Activated CD8-positive, alpha-beta memory T cell treated with anti-CD3 and anti-CD28 coated beads for 36 hours (primary cell): ENCODE measurements around the gene BICD1. TPM values are rescaled to one million over a fixed set of nuclear protein-coding genes. Genes with fewer than 3 reads are reported as not detected.

Experiments used
- CTCF ChIA-PET: fragments of 350-600 bp; sonication (Branson Sonifier 250); formaldehyde crosslinking; loops from one replicate; lab custom pipeline; 2021; ENCODE audit warnings: antibody characterized with exemption; lab: Charles Lee
- POLR2A ChIA-PET: fragments of 350-600 bp; sonication (Branson Sonifier 250); formaldehyde crosslinking; loops from one replicate; lab custom pipeline; 2021; ENCODE audit warnings: antibody characterized with exemption; lab: Charles Lee
- total RNA-seq, 2 experiments: library from RNA; stranded (reverse); gene quantifications; one replicate each; pipeline ENCODE4 v1.2.3, GENCODE V29; 2021

The BICD1 gene
- total RNA-seq, 2 experiments from 2014 or later: 18.7 to 19.4 TPM

DNA sequence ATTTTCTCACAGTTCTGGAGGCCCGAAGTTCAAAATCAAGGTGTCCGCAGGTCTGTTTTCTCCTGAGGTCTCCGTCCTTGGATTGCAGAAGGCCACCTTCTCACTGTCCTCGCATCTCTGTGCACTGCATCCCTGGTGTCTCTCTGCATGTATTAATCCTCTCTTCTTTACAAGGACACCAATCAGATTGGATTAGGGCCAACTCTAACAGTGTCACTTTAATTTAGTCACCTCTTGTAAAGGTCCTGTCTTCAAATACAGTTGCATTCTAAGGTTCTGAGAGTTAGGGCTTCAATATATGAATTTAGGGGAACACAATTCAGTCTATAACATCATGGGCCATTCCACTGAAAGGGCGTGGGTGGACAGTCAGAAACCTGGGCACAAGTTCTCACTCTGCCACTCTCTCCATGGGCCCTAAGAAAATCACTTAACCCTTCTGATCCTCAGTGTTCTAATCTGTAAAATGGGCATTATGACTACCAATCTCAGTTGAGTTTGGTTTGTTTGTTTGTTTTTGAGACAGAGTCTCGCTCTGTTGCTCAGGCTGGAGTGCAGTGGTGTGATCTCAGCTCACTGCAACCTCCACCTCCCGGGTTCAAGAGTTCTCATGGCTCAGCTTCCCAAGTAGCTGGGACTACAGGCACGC is 251.1 kb downstream of the BICD1 start:
- ChIA-PET CTCF (no interaction called here), POLR2A (no interaction called here)

DNA sequence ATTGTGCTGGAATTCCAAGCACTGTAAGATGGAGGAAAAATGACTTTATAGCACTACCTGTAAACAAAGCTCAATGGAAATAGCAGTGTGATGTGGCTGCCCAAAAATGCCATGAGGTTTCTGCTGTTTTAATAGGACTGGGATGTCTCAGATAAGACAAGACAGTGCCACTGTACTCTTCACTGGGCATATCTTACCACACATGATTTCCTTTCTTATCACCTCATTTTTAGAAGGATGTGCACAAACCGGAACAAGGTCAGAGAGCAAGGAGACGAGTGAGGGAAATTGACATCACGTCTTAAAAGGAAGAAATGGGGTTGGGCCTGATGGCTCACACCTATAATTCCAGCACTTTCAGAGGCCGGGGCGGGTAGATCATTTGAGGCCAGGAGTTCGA is 254.3 kb downstream of the BICD1 start:
- CTCF ChIA-PET: no interaction called here
- POLR2A ChIA-PET: no interaction called here

DNA sequence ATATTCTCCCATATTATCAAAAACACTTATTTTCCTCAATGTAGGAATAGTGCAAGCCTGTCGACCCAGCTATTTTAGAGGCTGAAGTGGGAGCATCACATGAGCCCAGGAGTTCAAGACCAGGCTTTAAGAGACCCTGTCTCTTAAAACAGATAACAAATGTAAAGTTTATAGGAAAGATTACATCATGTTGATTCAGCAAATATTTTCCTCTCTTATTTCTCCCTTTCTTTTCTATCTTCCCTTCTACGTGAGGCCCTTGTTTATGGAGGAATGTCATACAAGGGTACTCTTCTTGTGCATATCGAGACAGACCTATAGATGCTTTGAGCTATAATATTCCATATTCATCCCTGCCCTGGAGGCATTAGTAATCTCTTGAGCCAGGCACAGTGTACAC is 256.2 kb downstream of the BICD1 start:
- ChIA-PET POLR2A (no interaction called here), CTCF (interaction anchor here (0.5 kb wide), 1 partner anchor 613 kb away, joined by 3 read pairs; no protein-coding TSS in a partner anchor)

DNA sequence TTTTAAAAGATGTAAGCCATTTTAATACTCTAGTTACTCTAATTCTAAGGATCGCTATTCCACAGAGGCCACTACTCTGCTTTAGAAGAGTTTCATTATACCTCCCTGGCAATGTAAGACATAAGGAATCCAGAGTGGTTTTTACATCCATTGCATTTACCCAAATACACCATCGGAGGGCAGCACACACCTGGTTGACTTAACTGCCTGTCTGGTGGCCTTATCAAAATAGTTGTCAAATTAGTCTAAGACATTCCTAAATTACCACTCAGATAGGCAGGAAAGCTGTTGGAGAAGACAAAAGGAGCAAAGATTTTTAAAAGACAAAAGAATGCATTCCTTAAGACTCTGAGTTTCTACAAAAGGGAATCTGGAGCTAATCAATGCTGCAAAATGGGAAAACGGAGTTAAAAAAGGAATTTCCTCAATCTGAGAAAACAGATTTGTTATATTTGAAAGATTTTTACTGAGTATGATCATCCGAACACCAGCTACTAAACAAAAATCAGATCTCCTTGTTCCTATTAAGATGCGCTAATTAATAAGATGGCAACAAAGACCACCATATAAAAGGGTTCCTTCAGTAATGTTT is 258.9 kb downstream of the BICD1 start:
- CTCF ChIA-PET: interaction anchor here (0.8 to 1.0 kb wide), 2 partner anchors 385 to 389 kb away, joined by 3 to 4 read pairs; no protein-coding TSS in a partner anchor
- POLR2A ChIA-PET: no interaction called here

DNA sequence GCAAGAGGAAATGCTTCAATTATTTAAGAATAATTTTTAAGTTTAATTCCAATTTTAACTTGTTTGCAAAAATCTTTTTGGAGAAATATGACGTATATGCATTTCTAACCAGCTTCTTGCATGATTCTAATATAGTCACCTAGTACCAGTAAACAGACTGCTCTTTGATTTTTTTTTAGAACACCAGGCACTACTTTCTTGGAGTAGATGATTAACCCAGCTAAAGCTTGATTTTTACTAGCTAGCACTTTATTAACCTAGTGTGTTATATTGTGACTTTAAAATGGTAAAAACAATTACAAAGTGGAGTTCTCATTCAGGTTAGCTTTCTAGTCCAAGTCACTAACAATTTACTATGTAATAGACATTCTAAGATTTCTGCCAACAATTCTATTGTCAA is 260.1 kb downstream of the BICD1 start:
- ChIA-PET CTCF (no interaction called here), POLR2A (no interaction called here)

DNA sequence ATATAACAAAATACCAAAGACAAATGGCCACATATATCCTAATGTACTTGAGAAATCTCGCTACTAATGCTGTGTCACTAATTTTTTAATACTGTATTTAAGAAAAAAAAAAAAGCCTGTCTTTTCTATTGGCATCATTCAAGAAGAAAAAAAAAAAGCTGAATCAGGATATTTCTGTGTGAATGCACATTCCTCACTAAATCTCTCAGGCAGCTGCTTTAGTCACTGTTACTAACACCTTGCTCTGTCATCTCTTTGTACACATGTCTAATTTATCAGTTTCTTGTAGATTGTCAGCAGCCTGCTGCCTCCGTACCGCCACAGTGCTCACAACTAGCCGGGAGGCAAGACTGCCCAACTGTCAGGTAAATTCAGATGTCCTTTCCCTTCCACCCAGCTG is 260.7 kb downstream of the BICD1 start:
- CTCF ChIA-PET: no interaction called here
- POLR2A ChIA-PET: no interaction called here

DNA sequence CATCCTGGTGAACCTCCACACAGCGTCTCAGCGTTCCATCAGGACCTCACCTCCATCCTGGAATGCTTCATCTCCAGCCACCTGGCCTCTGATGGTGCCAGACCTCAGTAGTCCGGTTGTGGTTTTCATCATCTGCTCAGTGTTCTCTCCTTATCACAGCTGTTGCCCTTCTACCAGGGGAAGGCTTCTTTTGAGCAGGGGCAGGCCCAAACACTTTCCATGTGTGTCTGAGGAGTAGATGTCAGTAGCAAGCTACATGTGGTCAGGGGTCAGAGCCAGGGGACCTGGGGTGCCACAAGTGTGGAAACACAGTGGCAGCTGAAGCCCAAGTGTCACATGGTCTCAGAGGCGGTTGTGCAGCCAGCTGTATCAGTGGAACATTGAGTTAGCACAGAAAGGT is 262.6 kb downstream of the BICD1 start:
- POLR2A ChIA-PET: no interaction called here
- CTCF ChIA-PET: no interaction called here

DNA sequence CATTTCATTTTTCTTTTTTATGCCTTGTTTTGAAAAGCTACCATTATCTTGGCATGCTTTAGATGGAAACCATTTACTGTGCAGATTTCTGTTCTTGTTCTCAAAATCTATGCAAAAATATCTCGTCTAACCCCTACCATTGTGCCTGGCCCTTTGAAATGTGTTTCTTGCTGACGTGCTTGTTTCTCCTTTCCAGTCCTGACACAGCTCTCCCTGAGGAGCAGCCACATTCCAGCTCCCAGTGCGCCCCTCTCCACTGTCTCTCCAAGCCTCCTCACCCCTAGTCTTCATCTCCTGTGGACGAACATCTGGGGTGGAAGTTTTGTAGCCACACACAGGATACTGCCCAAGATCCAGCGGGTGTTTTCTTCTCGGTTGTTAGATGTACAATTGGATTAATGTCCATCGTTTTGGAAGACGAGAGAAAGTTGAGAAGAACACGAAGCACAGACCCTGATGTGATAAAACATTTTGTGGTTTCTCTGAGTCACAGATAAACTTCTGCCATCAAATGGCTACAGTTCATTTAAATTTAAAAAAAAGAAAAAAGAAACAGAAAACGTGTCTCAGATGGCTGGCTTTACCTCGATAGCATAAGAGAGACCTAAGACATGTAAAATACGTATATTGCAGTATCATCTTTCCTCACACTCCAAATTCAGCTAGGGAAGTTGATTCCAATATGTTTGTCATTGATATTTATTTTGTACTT is 270.9 kb downstream of the BICD1 start:
- POLR2A ChIA-PET: interaction anchor here (0.6 to 0.8 kb wide), 2 partner anchors 54 to 322 kb away, joined by 4 to 10 read pairs; no protein-coding TSS in a partner anchor

DNA sequence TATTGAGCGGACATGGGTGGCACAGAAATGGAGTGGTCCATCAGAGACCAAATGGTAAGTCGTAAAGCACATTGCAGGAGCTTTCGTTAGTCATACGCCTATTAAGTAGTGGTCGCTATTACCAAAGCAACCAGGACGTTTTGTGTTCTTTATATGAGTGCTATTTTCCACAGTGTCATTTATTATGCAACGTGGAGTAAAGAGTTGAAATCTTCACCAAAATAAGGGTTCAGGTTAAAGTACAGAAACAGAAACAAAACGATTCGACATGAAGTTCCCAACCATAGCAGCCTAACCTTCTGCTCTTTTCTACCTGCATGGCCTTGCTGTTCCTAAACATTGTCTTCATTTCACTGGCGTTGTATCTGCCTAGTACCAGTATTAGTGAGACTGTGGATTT is 272.6 kb downstream of the BICD1 start:
- ChIA-PET POLR2A (no interaction called here), CTCF (no interaction called here)

More for the DNA sequence above, 270.9 kb downstream of the BICD1 start:
- CTCF ChIA-PET: no interaction called here

DNA sequence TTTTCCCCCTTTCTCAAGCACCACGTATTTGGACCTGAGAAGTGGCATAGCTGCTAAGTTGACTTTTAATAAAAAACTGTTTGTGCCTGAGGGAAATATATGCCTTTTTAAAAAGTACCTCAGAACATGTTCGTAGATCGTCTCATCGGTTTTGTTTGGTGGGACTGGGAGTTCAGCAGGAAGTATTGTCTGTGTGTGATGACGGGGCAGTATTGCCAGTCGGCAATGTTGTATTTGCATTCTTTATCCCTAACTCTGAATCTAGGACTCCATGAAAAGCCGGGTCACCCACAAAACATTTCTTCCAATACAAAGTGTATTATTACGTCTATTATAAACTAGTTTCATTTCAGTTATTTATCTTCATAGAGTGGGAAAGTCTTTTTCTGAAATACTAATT is 273.0 kb downstream of the BICD1 start:
- POLR2A ChIA-PET: no interaction called here
- CTCF ChIA-PET: no interaction called here

DNA sequence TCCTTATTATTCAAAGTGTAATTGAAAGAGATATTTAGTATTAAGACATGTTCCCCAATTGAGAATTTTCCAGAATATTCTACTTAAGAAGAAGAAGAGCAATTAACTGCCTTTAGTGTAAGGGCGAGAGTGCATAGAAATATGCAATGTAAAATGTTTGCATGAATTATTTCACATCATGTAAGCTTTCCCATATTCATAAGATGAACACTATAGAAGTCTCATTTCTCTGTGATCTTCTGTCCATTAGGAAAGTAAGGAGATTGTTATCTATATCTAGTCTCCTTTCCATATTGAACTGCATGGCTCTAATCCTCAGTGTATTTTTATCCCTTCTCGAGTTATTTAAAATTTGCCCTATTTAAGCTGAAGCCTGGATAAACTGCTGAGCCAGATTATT is 275.6 kb downstream of the BICD1 start:
- ChIA-PET POLR2A (no interaction called here), CTCF (no interaction called here)

DNA sequence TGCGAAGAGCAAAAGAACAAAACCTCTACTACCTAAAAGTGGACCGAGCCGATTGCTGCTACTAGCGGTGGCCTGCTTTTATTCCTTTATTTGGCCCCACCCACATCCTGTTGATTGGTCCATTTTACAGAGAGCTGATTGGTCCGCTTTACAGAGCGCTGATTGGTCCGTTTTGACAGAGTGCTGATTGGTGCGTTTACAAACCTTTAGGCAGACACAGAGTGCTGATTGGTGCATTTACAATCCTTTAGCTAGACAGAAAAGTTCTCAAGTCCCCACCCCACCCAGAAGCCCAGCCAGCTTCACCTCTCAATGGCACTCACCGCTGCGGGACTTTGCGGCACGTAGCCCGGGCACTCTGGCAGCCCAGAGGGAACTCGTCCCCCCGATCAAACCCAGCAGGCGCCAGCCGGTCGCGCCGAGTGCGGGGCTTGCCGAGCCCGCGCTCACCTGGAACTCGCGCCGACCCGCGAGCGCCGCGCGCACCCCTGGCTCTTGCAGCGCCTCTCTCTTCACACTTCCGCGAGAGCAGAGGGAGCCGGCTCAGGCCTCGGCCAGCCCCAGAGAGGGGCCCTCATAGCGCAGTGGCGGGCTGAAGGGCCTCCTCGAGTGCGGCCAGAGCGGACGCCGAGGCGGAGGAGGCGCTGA is 284.0 kb downstream of the BICD1 start:
- POLR2A ChIA-PET: no interaction called here
- CTCF ChIA-PET: no interaction called here

DNA sequence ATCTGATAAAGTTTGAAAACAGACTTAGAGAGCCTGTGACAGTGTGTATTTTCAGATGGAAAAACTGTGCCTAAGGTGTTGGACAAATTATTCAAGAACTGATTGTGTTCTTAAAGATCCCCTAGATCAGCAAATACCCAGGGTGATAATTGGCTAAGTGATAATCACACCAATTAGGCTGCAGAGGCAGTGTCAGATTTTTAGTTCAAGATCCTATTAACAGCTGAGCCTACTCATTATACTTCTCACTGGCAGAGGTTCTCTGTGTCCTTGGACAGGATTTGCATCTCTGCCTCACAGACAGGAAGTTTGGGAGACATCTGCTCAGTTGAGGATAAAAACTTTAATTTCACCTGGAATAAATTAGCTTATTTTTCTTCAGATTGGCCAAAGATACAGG is 288.4 kb downstream of the BICD1 start:
- POLR2A ChIA-PET: no interaction called here
- CTCF ChIA-PET: no interaction called here

DNA sequence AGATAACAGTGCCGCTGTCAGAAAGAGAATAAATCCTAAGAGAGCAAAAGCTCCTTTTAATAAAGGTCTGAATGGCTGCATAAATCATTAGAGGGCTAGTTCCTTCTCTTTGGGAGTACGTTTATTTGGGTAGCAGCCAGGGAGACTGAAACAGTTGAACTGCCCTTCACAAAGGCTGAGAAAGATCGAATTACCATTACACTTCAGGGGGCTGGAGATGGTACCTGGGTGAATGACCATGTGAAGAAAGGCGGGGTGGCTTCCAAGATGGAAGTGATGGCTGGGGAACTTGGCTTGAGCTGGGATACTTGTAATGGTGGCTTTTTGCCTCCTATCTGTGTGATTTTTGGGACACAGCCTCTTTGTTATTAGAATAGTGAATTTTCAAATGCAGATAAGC is 291.0 kb downstream of the BICD1 start:
- ChIA-PET CTCF (interaction anchor here (0.6 kb wide), 1 partner anchor 82 kb away, joined by 3 read pairs; no protein-coding TSS in a partner anchor), POLR2A (no interaction called here)

DNA sequence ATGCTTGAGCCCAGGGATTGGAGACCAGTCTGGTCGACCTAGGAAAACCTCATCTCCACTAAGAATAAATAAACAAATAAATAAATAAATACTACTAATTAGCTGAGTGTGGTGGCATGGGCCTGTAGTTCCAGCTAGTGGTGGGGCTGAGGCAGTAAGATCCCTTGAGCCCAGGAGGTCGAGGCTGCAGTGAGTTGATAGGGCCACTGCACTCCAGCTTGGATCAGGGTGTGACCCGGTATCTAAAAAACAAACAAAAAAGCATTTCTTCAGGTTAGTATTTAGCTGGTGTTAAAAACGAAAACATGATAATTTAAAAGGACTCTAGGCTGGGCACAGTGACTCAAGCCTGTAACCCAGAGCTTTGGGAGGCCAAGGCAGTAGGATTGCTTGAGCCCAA is 291.5 kb downstream of the BICD1 start:
- POLR2A ChIA-PET: no interaction called here
- CTCF ChIA-PET: no interaction called here

DNA sequence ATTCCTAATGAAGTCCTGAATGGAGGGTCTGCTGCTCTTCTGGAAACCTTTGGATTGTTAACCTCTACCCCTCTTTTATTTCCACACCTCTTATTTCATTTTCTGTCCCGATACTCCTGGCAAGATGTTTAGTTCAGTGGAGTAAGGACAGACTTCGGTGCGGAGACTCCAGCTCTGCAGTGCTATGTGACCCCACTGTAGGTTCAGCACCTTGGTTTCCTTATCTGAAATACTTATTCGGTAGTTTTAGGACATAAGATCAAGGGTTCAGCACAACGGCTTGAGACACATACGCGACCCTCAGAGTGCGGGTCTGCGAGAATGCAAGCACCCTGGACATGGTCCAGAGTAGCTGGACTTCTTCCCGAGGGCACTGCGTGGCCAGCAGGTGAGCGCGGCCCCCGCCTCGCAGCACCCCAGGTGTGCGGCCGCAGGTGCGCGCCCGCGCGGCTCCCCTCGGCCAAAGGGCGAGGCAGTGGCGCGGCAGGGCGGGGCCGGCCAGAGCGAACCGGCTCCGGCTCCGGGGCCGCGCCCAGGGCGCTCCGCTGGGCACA is 292.2 kb downstream of the BICD1 start:
- CTCF ChIA-PET: no interaction called here
- POLR2A ChIA-PET: no interaction called here

DNA sequence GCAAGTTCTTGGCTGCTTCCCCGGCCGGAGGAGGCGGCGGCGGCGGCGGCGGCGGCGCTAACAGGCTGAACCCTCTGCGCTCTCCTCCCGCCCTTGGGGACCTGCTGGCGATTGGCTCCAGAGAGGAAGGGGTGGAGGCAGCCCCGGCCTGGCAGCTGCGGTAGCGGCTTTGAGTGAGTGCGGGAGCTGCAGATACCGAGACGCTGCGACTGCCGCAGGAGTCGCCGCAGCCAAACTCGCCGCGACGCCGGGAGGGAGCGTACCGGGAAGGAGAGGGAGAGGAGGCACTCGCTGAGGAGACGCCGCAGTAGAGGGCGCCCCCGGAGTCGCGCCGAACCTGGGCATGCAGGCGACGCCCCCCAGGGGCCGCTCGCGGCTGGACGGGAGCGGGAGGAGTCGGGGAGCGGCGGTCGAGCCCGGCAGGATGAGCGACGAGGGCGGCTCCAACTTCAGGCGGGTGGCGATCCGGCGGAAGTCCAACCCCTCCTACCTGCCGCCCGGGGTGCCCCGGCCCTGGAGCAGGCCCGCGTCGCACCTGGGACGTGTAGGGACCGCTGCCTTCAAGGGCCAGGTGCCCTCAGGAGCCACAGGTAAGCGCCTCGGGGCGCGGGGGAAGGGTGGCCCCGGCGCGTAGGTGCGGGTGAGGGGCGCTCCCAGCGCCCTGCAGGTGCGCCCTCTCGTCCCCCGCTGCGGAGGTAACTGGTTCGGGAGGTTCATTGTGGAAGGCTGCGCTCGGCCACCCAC is 292.9 kb downstream of the BICD1 start, which contains the start of gene FGD4:
TSS of gene FGD4 (plus strand) at position 189 of the 744 bp plus-strand sequence.
- CTCF ChIA-PET: no interaction called here
- POLR2A ChIA-PET: no interaction called here

DNA sequence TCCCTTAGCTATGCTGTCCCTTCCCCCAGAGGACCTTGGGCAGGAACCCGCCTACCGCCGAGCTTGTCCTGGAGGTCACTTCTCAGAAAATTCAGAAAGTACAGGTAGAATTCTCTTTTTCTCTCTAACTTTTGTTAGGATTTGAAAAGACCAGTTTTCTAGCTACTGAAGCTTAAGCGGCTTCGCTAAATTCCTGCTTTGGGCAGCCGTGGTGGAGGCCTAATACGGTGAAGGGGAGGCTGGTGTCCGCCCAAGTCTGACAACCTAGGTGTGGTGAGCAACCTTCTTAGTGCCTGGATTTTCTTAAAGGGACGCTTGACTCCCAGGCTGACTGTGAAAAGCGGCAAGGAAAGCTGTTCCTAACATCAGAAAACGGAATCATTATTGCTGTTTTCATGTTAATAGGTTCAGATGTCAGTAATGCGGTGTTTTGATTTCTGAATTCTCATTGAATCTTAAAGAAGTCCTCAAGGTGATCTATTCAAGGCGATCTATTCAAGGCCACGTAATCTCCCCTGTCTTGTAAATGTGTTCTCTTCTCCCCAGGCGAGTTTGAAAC is 293.5 kb downstream of the BICD1 start:
- POLR2A ChIA-PET: no interaction called here
- CTCF ChIA-PET: no interaction called here

DNA sequence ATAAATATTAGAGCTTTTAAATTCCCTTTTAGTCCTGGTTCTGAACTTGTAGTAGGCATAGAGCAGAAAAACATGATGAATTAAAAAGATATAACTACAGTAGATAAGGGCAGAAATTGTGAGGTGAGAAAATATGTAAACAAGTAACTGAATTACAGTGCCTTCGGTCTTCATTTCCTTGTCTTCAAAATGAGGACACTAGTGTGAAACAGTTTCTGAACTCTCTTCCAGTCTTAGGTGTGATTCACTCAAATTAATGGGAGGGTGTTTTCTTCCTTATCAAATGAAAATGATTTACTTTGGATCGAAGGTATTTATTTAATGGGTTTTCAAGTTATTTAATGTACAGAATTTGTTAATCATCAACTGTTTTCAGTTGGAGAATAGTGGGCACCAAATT is 294.2 kb downstream of the BICD1 start:
- POLR2A ChIA-PET: interaction anchor here (0.6 kb wide), 1 partner anchor 748 kb away, joined by 4 read pairs; no protein-coding TSS in a partner anchor
- CTCF ChIA-PET: no interaction called here
